GM06990 (cell line): ENCODE data around the gene GPRIN1.
"Not testable (repeated sequence)": the region's sequence is repeated elsewhere in the genome, so short reads cannot be mapped to it uniquely, and the experiment has no call there.

Source experiments
- DNase-seq: peaks from one replicate; pipeline ENCODE4 v3.0.0-alpha.2; 2011; ENCODE audit not compliant: insufficient read length; ENCODE audit errors: extremely low read depth
- H3K27me3 ChIP-seq: replicated peaks from 2 replicates; pipeline ENCODE4 v1.6.0; 2011; ENCODE audit warnings: low read length; ENCODE audit not compliant: control insufficient read depth, insufficient read depth
- H3K36me3 ChIP-seq: 2 replicates; pipeline ENCODE4 v1.5.1; 2011; ENCODE audit warnings: low read length; ENCODE audit not compliant: control insufficient read depth, insufficient read depth
- H3K4me3 ChIP-seq: replicated peaks from 2 replicates; pipeline ENCODE4 v1.5.1; 2011; ENCODE audit warnings: low read depth, mild to moderate bottlenecking, control low read depth, low read length
- TF ChIP-seq, protein P1 (sequence below): IDR thresholded peaks from 2 replicates; pipeline ENCODE4 v1.5.1; 2011; ENCODE audit warnings: low read length, control low read depth, mild to moderate bottlenecking, inconsistent platforms; ENCODE audit not compliant: insufficient read depth, poor library complexity, severe bottlenecking

The GPRIN1 gene

DNA sequence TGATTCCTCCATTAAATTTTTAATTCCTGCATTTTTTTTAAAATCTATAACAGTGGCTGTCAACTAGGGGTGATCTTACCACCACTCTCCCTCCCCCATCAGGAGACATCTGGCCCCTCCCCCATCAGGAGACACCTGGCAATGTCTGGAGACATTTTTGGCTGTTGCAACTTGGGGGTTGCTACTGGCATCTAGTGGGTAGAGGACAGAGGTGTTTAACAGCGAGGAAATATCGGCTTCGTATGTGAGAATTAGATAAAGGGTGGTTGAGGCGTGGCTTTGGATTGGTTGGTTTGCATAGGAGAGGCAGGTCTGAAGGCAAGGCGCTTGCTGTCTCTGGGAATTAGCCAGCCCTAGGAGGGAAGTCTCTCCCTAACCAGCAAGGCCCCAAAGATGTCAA lies 50.3 kb downstream of the GPRIN1 start:
- DNase-seq, result no peak
- Histone ChIP-seq H3K27me3 (no peaks in the 10 kb centered on the region; the same call in 1 of the 2 replicates), H3K36me3 (no peaks in the 10 kb centered on the region), H3K4me3 (no peak overlapping the region)
- TF ChIP-seq, protein P1, sequence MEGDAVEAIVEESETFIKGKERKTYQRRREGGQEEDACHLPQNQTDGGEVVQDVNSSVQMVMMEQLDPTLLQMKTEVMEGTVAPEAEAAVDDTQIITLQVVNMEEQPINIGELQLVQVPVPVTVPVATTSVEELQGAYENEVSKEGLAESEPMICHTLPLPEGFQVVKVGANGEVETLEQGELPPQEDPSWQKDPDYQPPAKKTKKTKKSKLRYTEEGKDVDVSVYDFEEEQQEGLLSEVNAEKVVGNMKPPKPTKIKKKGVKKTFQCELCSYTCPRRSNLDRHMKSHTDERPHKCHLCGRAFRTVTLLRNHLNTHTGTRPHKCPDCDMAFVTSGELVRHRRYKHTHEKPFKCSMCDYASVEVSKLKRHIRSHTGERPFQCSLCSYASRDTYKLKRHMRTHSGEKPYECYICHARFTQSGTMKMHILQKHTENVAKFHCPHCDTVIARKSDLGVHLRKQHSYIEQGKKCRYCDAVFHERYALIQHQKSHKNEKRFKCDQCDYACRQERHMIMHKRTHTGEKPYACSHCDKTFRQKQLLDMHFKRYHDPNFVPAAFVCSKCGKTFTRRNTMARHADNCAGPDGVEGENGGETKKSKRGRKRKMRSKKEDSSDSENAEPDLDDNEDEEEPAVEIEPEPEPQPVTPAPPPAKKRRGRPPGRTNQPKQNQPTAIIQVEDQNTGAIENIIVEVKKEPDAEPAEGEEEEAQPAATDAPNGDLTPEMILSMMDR, result no peak

DNA sequence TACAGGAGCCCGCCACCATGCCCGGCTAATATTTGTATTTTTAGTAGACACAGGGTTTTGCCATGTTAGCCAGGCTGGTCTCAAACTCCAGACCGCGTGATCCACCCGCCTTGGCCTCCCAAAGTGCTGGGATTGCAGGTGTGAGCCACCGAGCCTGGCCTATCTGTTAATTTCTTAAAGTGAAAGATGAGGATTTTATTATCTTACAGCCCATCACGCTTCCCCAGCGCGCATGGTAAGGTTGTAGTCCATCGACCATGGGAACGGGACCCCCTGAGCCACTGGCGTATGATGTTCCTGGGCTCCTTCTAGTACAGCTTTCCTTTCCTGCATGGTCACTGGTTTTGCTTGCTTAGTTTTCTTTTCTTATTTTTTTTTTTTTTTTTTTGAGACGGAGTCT lies 52.1 kb downstream of the GPRIN1 start:
- Histone ChIP-seq H3K4me3 (no peak overlapping the region), H3K27me3 (no peaks in the 10 kb centered on the region; the same call in none of the 2 replicates), H3K36me3 (no peaks in the 10 kb centered on the region)
- DNase-seq, result no peak
- TF ChIP-seq, protein P1, result no peak

- DNase-seq, result no peak
- Histone ChIP-seq H3K36me3 (no peaks in the 10 kb centered on the region), H3K27me3 (no peaks in the 10 kb centered on the region; the same call in 1 of the 2 replicates), H3K4me3 (no peak overlapping the region)
- TF ChIP-seq, protein P1, result no peak
Measured at GRCh38 chr5:176553260-176554085, 56.5 kb downstream of the GPRIN1 start.

GRCh38 chr5:176552332-176552869 lies 57.6 kb downstream of the GPRIN1 start:
- TF ChIP-seq, protein P1, result no peak
- no peak for DNase-seq
- no peak overlapping the region for H3K4me3 ChIP-seq
- H3K36me3 ChIP-seq, result no peaks in the 10 kb centered on the region
- H3K27me3 ChIP-seq, result no peaks in the 10 kb centered on the region; the same call in 1 of the 2 replicates

- not testable (repeated sequence) for H3K4me3 ChIP-seq, H3K27me3 ChIP-seq, H3K36me3 ChIP-seq, DNase-seq
Measured at GRCh38 chr5:176550937-176551336, 59.0 kb downstream of the GPRIN1 start.

DNA sequence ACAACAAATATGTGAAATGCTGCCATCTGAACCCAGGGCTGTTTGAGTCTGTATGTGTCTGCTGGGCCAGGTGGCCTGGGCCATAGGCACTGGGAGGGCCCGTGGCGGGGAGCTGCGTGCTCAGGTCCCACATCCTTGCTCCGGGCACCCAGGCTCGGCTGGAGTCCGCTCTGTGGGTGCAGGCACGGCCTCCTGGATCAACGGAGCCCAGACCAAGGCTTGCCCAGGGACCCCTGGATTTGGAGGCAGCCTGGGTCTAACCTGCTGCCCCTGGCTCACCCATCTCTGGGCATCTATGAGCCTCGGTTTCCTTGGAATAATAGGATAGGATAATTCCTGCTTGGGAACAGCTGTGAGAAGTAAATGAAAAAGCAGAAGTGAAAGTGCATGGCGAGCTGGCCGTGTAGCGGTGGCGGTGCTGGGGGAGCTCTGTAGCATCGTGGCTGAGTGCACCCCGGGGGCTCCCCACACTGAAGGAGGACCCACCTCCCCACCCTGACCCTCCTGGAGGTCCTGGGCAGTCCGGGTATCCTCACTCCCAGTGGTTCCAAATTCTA lies 59.6 kb downstream of the GPRIN1 start:
- TF ChIP-seq, protein P1, result no peak
- no peaks in the 10 kb centered on the region for H3K36me3 ChIP-seq
- H3K4me3 ChIP-seq, result no peak overlapping the region
- no peaks in the 10 kb centered on the region; the same call in 1 of the 2 replicates for H3K27me3 ChIP-seq
- DNase-seq, result no peak
